Calu3 (cell line): Measurements from ENCODE around the gene CDK6. TPM values are rescaled to one million over a fixed set of nuclear protein-coding genes. Genes with fewer than 3 reads are reported as not detected.

Source experiments
- BruUV-seq: library from RNA; stranded (reverse); fragments of 400-500 nt; replicated peaks from 2 replicates; lab custom pipeline; 2021; lab: Mats Ljungman, UMichigan
- CTCF ChIA-PET: fragments of 300-600 bp; sonication (Branson Sonifier 250); formaldehyde crosslinking; loops from one replicate; lab custom pipeline; 2022; ENCODE audit warnings: antibody characterized with exemption; lab: Charles Lee
- DNase-seq: peaks from one replicate; pipeline ENCODE4 v3.0.0; 2022
- H3K27ac Mint-ChIP-seq: one replicate; pipeline ENCODE4 v1.8.0; 2022; ENCODE audit warnings: mixed read lengths; ENCODE audit not compliant: unreplicated experiment
- H3K27me3 Mint-ChIP-seq: one replicate; pipeline ENCODE4 v1.8.0; 2022; ENCODE audit warnings: mixed read lengths; ENCODE audit not compliant: unreplicated experiment
- H3K36me3 Mint-ChIP-seq: one replicate; pipeline ENCODE4 v1.8.0; 2022; ENCODE audit warnings: mild to moderate bottlenecking, moderate library complexity, mixed read lengths; ENCODE audit not compliant: insufficient read depth, unreplicated experiment
- H3K4me1 Mint-ChIP-seq: one replicate; pipeline ENCODE4 v1.8.0; 2022; ENCODE audit warnings: mild to moderate bottlenecking, low read depth, mixed read lengths; ENCODE audit not compliant: unreplicated experiment
- H3K4me3 Mint-ChIP-seq: one replicate; pipeline ENCODE4 v1.8.0; 2022; ENCODE audit warnings: mild to moderate bottlenecking, low read depth, moderate library complexity, mixed read lengths; ENCODE audit not compliant: unreplicated experiment
- H3K9me3 Mint-ChIP-seq: one replicate; pipeline ENCODE4 v1.8.0; 2022; ENCODE audit warnings: low read depth, mixed read lengths; ENCODE audit not compliant: unreplicated experiment
- CTCF ChIP-seq: fragments of 200-600 bp; IDR thresholded peaks from one replicate; pipeline ENCODE4 v1.8.0; 2022; ENCODE audit warnings: antibody characterized with exemption; ENCODE audit not compliant: unreplicated experiment
- intact Hi-C: fragments of 100-400 bp; cut with micrococcal nuclease; formaldehyde crosslinking; loops from one replicate; pipeline ENCODE4 v1.10.0; 2022; ENCODE audit not compliant: unreplicated experiment
- total RNA-seq: library from RNA; stranded (reverse); gene quantifications from 2 replicates; pipeline ENCODE4 v1.2.3, GENCODE V29; 2022

The CDK6 gene
- total RNA-seq, 1 experiment from 2014 or later, result 87.9 TPM

- H3K36me3 Mint-ChIP-seq, result peaks cover 7% of the 10 kb centered on the region
- no peak for TF ChIP-seq CTCF
- H3K27ac Mint-ChIP-seq, result peak overlapping the region; percentile 82
- H3K9me3 Mint-ChIP-seq, result no peaks in the 10 kb centered on the region
- H3K27me3 Mint-ChIP-seq, result no peaks in the 10 kb centered on the region
- no TSS peak for BruUV-seq
- CTCF ChIA-PET, result no interaction called here
- H3K4me3 Mint-ChIP-seq, result no peak overlapping the region
- H3K4me1 Mint-ChIP-seq, result peaks cover 44% of the 10 kb centered on the region
- no peak for DNase-seq
- intact Hi-C loops, result no loop called here
Observed at GRCh38 chr7:92682903-92683539, 153.4 kb downstream of the CDK6 start.

DNA sequence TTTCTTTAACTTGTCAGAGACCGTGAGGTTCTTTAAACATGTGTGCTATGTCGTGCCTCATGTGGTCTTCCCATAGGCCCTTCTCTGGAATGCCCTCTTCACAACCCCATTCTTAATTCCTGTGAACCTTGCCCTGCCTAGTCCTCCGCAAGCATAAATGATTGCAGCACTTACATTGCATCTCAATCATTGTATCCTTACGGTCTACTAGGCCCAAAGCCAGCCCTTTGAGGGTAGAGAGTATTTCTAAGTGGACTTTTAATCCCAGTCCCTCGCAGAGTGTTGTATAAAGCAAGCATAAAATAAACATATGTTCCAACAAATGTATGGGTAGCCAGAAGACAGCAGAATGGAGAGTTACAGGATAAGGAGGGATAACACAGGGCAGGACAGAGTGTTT, 154.0 kb downstream of the CDK6 start:
- peaks cover 44% of the 10 kb centered on the region for H3K4me1 Mint-ChIP-seq
- H3K36me3 Mint-ChIP-seq, result peaks cover 5% of the 10 kb centered on the region
- BruUV-seq, result no TSS peak

DNA sequence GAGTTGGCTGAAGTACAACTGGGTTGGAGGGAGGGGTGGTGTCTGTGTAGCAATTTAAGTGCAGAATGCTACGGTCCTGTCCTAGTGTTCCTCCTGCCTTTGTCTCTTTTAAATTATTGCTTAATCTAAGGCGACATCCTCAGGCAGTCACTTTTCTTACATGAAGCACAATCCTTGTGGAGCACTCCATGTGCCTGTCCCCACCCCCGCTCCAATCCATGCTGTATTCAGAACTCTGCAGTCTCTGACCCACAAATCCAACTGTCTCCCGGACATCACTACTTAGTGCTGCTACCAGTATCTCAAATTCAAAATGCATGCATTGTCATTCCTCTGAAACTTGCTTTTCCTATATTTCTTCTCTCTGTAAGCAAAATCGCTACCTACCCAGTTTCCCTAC, 154.7 kb downstream of the CDK6 start:
- TF ChIP-seq CTCF, result no peak
- no peaks in the 10 kb centered on the region for H3K9me3 Mint-ChIP-seq
- no peaks in the 10 kb centered on the region for H3K36me3 Mint-ChIP-seq
- H3K4me3 Mint-ChIP-seq, result no peak overlapping the region
- no TSS peak for BruUV-seq
- no peaks in the 10 kb centered on the region for H3K27me3 Mint-ChIP-seq
- intact Hi-C loops, result no loop called here
- DNase-seq, result no peak
- CTCF ChIA-PET, result interaction anchor here (1.2 kb wide), 2 partner anchors 9 to 48 kb away, joined by 3 to 5 read pairs; no protein-coding TSS in a partner anchor
- peak overlapping the region; percentile 82 for H3K27ac Mint-ChIP-seq
- H3K4me1 Mint-ChIP-seq, result peaks cover 44% of the 10 kb centered on the region

More for the DNA sequence above, 154.0 kb downstream of the CDK6 start:
- Mint-ChIP-seq H3K4me3 (no peak overlapping the region), H3K27ac (peak overlapping the region; percentile 82), H3K9me3 (no peaks in the 10 kb centered on the region), H3K27me3 (no peaks in the 10 kb centered on the region)
- no peak for DNase-seq
- TF ChIP-seq CTCF, result no peak
- CTCF ChIA-PET, result no interaction called here
- intact Hi-C loops, result no loop called here

DNA sequence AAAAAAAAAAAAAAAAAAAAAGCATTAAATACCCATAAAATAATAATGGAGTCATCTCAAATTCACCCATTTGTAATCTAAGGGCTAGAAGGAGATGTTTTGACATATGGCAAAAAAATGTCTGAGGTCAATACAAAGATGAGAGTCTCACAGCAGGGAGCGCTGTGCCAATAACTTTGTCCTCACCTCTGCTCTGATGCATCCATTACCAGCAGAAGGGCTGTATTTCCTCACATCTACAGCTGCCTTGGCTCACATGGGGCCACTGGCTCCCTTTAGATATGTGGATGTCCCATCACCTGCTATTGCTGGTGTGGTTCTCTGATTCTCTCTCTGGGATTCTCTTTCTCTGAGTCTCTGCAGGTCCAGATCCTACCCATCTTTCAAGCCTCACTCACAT, 155.9 kb downstream of the CDK6 start:
- CTCF ChIA-PET, result interaction anchor here (1.2 kb wide), 2 partner anchors 10 to 47 kb away, joined by 3 to 5 read pairs; no protein-coding TSS in a partner anchor
- H3K4me1 Mint-ChIP-seq, result peaks cover 44% of the 10 kb centered on the region
- no peak for DNase-seq
- BruUV-seq, result no TSS peak
- H3K27ac Mint-ChIP-seq, result no peak overlapping the region
- no peaks in the 10 kb centered on the region for H3K27me3 Mint-ChIP-seq
- H3K36me3 Mint-ChIP-seq, result no peaks in the 10 kb centered on the region
- no peak overlapping the region for H3K4me3 Mint-ChIP-seq
- intact Hi-C loops, result no loop called here
- no peaks in the 10 kb centered on the region for H3K9me3 Mint-ChIP-seq
- no peak for TF ChIP-seq CTCF
